HepG2 (cell line): Measurements from ENCODE around the gene NOTCH4. TPM values are rescaled to one million over a fixed set of nuclear protein-coding genes. Genes with fewer than 3 reads are reported as not detected.

Experiments used
- DR1 ChIP-seq: sonication (generic); formaldehyde crosslinking; IDR thresholded peaks from 2 replicates; pipeline ENCODE4 v1.8.0; 2021; ENCODE audit warnings: mild to moderate bottlenecking, missing genetic modification reagents, inconsistent platforms
- HMGXB4 ChIP-seq, 2 experiments: sonication (generic) in 1 of 2; formaldehyde crosslinking in 1 of 2; IDR thresholded peaks; 2 replicates each; pipeline versions ENCODE4 v1.4.0 to v1.6.1; 2018 to 2020; ENCODE audit warnings: missing genetic modification reagents in 2 of 2, borderline replicate concordance in 1 of 2, low read depth in 1 of 2, mild to moderate bottlenecking in 1 of 2, missing biosample characterization in 1 of 2
- HNRNPH1 ChIP-seq: fragments of 200-400 bp; formaldehyde crosslinking; optimal IDR thresholded peaks from 2 replicates; pipeline ENCODE3; 2017; ENCODE audit warnings: mild to moderate bottlenecking, low read depth, low read length
- IRF9 ChIP-seq: sonication (generic); formaldehyde crosslinking; IDR thresholded peaks from 2 replicates; pipeline ENCODE4 v1.8.0; 2022; ENCODE audit warnings: missing genetic modification reagents, mild to moderate bottlenecking, borderline replicate concordance
- KAT2B ChIP-seq: fragments of 150-350 bp; IDR thresholded peaks from 2 replicates; pipeline ENCODE4 v1.6.1; 2014; ENCODE audit warnings: low read depth, low read length, borderline replicate concordance
- MEIS2 ChIP-seq: sonication (generic); formaldehyde crosslinking; IDR thresholded peaks from 2 replicates; pipeline ENCODE4 v1.9.0; 2021; ENCODE audit warnings: mild to moderate bottlenecking, missing genetic modification reagents
- NFE2 ChIP-seq: sonication (generic); formaldehyde crosslinking; IDR thresholded peaks from 2 replicates; pipeline ENCODE4 v1.4.0; 2020; ENCODE audit warnings: missing genetic modification reagents
- PLRG1 ChIP-seq: fragments of 450-650 bp; conservative IDR thresholded peaks from 2 replicates; pipeline ENCODE4 v1.6.1; 2016
- POLR2AphosphoS2 ChIP-seq: IDR thresholded peaks from 2 replicates; pipeline ENCODE4 v1.6.1; 2011; ENCODE audit warnings: low read depth, low read length, improper control_type of control experiment
- REXO4 ChIP-seq: sonication (generic); formaldehyde crosslinking; IDR thresholded peaks from 2 replicates; pipeline ENCODE4 v1.8.0; 2022; ENCODE audit warnings: missing genetic modification reagents, mild to moderate bottlenecking, borderline replicate concordance
- RNF219 ChIP-seq: sonication (generic); formaldehyde crosslinking; IDR thresholded peaks from 2 replicates; pipeline ENCODE4 v1.5.0; 2020; ENCODE audit warnings: mild to moderate bottlenecking, missing genetic modification reagents
- SP1 ChIP-seq, 2 experiments: fragments of 450-650 bp in 1 of 2; sonication (generic) in 1 of 2; formaldehyde crosslinking in 1 of 2; IDR thresholded peaks; 2 replicates each; pipeline versions ENCODE4 v1.4.0 to v1.6.1; 2016 to 2020; ENCODE audit warnings: missing genetic modification reagents in 1 of 2
- TBL1XR1 ChIP-seq: fragments of 150-350 bp; IDR thresholded peaks from 2 replicates; pipeline ENCODE4 v1.6.1; 2014; ENCODE audit warnings: borderline replicate concordance, low read length; ENCODE audit not compliant: partially characterized antibody
- TEF ChIP-seq: sonication (generic); formaldehyde crosslinking; IDR thresholded peaks from 2 replicates; pipeline ENCODE4 v1.5.0; 2020; ENCODE audit warnings: missing genetic modification reagents
- ZNF207 ChIP-seq: fragments of 450-650 bp; IDR thresholded peaks from 2 replicates; pipeline ENCODE4 v1.6.1; 2016; ENCODE audit warnings: antibody characterized with exemption, borderline replicate concordance
- ZNF512B ChIP-seq: sonication (generic); formaldehyde crosslinking; IDR thresholded peaks from 2 replicates; pipeline ENCODE4 v1.5.1; 2020; ENCODE audit warnings: missing genetic modification reagents, mild to moderate bottlenecking, borderline replicate concordance
- ZNF7 ChIP-seq: IDR thresholded peaks from 2 replicates; pipeline ENCODE4 v1.6.1; 2016; ENCODE audit warnings: missing biosample characterization, missing genetic modification reagents
- polyA plus RNA-seq, 8 experiments: library from polyadenylated mRNA; depleted of rRNA in 3 of 8; stranded (reverse) in 7 of 8; unstranded in 1 of 8; fragments of >200 nt; fragmentation: Illumina TruSeq in 4 of 8; extraction: Trizol in 4 of 8; gene quantifications; 2 replicates each; pipeline versions ENCODE4 v1.2.1 to v1.2.3, GENCODE V29; 2011 to 2016; ENCODE audit warnings: low read depth in 4 of 8, missing spikeins in 1 of 8, mixed read lengths in 1 of 8; ENCODE audit not compliant: insufficient read depth in 1 of 8
- total RNA-seq, 5 experiments: library from RNA; depleted of rRNA; stranded (reverse); fragments of >200 nt; fragmentation: Illumina TruSeq; extraction: Trizol; gene quantifications; 2 replicates each; pipeline ENCODE4 v1.2.3, GENCODE V29; 2016; ENCODE audit warnings: low read depth in 1 of 5

The NOTCH4 gene
- total and polyA plus RNA-seq, 2 of the 13 experiments (the other 11 are each of a cell fraction or from before 2014, with no cell fraction given): 0.51 to 0.83 TPM

GRCh38 chr6:32153564-32154513 is 70.0 kb downstream of the NOTCH4 start, which contains the start of gene PPT2 (continued):
- peak; percentile 58 to 97 for TF ChIP-seq HMGXB4 (CRISPR knock-in tag; IDR thresholded peaks at IDR 0.05; ENCODE audit: borderline replicate concordance in 1 of 2, low read depth in 1 of 2)
- TF ChIP-seq KAT2B: no peak
- no peak for TF ChIP-seq SP1 (IDR thresholded peaks at IDR 0.05)
- peak; percentile 77 for TF ChIP-seq SP1 (CRISPR knock-in tag; IDR thresholded peaks at IDR 0.05)
- TF ChIP-seq TBL1XR1: peak; percentile 36
- TF ChIP-seq ZNF7 (CRISPR knock-in tag): no peak
- TF ChIP-seq IRF9 (CRISPR knock-in tag): no peak; the same call in 1 of the 2 replicates
- no peak for TF ChIP-seq RNF219 (CRISPR knock-in tag)
- TF ChIP-seq POLR2AphosphoS2: no peak
- TF ChIP-seq MEIS2 (CRISPR knock-in tag): peak; percentile 75
- TF ChIP-seq TEF: no peak
- TF ChIP-seq PLRG1: no peak
- no peak for TF ChIP-seq ZNF512B (CRISPR knock-in tag)
- TF ChIP-seq REXO4: peak; percentile 70; the same call in 1 of the 2 replicates
- TF ChIP-seq ZNF207: 0 out of 2 replicates have a peak, but pooled peaks have one; percentile 44
- TF ChIP-seq NFE2: no peak
- TF ChIP-seq DR1 (CRISPR knock-in tag): peak; percentile 77; the same call in 1 of the 2 replicates
- TF ChIP-seq HNRNPH1: no peak
